Fibroblast of mammary gland (primary cell): ENCODE results near the gene LXN.
"Not testable (repeated sequence)": the region's sequence is repeated elsewhere in the genome, so short reads cannot be mapped to it uniquely, and the experiment has no call there.

Experiments used
- DNase-seq: peaks from one replicate; pipeline ENCODE4 v3.0.0-alpha.2; 2010; ENCODE audit warnings: low read depth
- H3K4me3 ChIP-seq: 2 replicates; pipeline ENCODE4 v1.5.1; 2011; ENCODE audit warnings: low read depth, mild to moderate bottlenecking, low read length, moderate library complexity; ENCODE audit not compliant: control insufficient read depth
- TF ChIP-seq, protein P1 (sequence below): conservative IDR thresholded peaks from 2 replicates; pipeline ENCODE4 v1.5.1; 2011; ENCODE audit warnings: low read depth, low read length, inconsistent platforms; ENCODE audit not compliant: control insufficient read depth, insufficient read depth

Gene LXN

DNA sequence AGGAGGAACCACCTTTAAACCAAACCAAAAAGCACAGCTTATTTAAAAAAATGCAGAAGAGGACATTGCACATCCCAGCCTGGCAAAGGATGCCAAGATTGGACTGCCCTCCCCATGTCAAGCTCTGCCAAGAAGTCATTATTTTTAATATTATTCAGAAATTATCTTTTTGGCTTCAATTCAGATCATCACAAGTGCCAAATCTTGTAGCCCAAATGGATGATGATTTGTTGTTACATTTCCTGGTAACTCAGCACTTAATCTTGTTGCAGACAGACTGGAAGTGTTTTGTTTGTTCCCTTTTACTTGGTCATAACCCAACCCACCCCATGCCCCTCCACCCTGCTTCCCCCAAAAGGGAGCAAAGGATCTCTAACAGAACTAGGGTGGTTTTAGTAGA, 28.1 kb upstream of the LXN start:
- H3K4me3 ChIP-seq, result no peak overlapping the region
- no peak for DNase-seq
- TF ChIP-seq, protein P1, sequence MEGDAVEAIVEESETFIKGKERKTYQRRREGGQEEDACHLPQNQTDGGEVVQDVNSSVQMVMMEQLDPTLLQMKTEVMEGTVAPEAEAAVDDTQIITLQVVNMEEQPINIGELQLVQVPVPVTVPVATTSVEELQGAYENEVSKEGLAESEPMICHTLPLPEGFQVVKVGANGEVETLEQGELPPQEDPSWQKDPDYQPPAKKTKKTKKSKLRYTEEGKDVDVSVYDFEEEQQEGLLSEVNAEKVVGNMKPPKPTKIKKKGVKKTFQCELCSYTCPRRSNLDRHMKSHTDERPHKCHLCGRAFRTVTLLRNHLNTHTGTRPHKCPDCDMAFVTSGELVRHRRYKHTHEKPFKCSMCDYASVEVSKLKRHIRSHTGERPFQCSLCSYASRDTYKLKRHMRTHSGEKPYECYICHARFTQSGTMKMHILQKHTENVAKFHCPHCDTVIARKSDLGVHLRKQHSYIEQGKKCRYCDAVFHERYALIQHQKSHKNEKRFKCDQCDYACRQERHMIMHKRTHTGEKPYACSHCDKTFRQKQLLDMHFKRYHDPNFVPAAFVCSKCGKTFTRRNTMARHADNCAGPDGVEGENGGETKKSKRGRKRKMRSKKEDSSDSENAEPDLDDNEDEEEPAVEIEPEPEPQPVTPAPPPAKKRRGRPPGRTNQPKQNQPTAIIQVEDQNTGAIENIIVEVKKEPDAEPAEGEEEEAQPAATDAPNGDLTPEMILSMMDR, result no peak

DNA sequence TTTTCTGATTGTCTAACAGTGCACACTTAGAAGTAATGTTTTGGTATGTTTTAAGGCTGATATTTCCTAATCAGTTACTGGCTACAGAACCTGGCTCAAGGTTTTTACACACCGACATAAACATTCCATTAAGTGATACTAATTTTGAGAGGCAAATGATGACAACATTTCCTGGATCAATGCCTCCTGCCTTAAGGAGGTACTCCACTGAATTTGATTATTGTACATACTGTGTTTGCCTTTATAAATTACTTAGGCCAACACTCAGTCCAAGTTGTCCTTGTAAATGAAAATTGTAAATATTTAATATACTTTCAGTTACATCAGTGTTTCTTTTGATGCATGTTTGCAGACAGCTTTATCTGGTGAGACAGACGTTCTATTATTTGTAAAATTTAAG, 24.2 kb upstream of the LXN start:
- H3K4me3 ChIP-seq, result no peak overlapping the region
- TF ChIP-seq, protein P1, result no peak
- DNase-seq, result peak; percentile 58

DNA sequence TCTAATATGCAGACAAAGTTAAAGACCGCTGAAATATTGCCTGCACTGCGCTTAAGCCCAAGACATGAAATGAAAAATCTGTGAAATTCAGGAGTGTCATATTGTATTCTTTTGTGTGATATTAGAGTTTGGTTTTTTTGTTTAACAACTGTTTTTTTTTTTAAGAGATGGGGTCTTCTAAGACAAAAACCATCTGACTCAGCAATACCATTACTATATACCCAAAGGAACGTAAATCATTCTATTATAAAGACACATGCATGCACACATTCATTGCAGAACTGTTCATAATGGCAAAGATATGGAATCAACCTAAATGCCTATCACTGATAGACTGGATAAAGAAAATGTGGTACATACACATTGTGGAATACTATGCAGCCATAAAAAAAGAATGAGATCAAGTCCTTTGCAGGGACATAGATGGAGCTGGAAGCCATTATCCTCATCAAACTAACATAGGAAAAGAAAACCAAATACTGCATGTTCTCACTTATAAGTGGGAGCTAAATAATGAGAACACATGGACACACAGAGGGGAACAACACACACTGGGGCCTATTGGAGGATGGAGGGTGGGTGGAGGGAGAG, 21.5 kb upstream of the LXN start:
- not testable (repeated sequence) for DNase-seq, H3K4me3 ChIP-seq

DNA sequence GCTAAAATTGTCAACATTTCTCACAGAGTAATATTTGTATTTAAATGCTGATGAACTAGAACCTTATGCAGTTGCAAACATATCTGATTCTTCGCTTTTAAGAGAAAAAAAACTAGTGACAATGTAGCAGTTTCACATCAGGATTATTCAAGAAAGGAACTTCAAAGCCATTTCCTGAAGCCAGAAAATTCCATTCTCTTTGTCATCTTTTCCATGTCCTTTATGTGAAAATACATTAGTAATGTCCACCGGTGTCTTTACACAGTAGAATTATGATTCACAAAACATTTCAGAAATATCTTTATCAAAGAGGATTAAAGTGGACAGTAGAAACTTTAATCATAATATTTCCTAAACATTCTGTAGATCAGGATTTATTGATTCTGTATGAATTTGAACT, 12.7 kb upstream of the LXN start:
- no peak for DNase-seq

DNA sequence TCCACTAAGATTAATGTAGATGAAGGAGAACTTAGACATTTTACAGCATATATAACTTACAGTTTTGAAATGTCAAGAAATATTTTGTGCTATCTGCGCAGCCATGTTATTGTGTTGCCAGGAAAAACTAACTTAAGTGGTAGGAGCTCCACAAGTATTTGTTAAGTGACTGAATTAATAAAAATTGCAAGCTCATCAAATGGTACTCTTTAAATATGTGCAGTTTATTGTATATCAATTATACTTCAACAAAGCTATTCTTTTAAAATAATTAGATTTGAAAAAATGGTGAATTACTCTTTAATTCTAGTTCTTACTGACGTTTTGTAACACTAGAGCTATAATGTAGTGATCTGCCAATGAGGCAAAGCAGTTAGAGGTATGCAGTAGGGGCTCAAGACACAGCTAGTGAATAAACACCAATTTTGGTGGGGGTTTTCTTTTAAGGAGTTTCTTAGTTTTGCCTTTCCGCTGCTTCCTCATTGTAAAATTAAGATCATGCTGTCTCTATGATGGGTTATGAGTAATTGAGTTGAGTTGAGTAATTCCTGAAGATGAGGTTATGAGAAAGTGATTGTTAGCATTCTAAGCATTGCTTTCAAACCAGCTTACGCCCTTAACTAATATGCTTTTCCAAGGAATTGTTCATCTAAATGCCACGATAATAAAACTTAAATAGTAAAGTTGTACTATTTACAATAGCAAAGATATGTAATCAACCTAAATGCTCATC, 10.9 kb upstream of the LXN start:
- TF ChIP-seq, protein P1, result no peak
- DNase-seq, result peak; percentile 74

More for the DNA sequence above, 12.7 kb upstream of the LXN start:
- TF ChIP-seq, protein P1, result no peak
- H3K4me3 ChIP-seq, result no peak overlapping the region

DNA sequence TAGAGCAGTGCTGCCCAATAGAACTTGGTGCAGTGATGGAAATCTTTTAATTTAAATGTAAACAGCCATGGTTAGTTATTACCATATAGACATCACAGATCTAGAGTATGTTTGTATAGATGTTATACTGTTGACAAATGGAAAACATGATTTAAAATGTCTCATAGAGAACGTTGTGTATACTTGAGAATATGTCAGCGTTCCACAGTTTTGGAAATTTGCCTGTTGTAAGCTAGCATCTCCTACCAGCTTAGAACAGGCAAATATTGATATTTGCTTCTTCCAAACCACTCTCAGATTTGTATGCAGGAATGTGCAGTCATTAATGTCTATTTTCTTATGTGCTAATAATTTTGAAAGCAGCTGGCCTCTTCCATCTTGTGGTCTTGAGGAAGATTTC, 8.4 kb upstream of the LXN start:
- no peak for DNase-seq
- no peak overlapping the region for H3K4me3 ChIP-seq
- TF ChIP-seq, protein P1, result no peak

More for the DNA sequence above, 10.9 kb upstream of the LXN start:
- H3K4me3 ChIP-seq, result no peak overlapping the region

DNA sequence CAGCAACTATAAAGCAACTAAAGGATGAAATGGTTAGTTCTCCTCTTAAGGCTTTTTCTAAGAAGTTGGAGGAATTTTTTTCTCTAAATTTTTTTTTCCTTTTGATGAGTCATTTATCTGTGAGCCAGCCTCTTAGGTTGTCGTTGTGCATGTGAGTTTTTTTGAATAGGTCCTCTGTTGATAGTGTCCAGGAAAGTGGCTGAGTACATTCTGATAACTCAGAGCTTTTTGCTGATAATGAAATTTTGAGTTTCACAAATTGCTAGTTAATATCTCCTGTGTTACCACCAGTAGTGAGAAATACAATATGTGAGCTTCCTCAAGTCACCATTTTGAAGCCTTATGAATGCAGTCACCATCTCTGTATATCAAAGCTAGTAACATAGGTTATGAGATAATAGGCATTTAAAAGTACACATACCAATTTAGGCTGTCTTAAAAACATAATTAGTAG, 7.1 kb upstream of the LXN start:
- peak; percentile 41 for DNase-seq
- TF ChIP-seq, protein P1, result no peak
- no peak overlapping the region for H3K4me3 ChIP-seq
